ENCODE results near the gene CSF1R.

CSF1R gene

DNA sequence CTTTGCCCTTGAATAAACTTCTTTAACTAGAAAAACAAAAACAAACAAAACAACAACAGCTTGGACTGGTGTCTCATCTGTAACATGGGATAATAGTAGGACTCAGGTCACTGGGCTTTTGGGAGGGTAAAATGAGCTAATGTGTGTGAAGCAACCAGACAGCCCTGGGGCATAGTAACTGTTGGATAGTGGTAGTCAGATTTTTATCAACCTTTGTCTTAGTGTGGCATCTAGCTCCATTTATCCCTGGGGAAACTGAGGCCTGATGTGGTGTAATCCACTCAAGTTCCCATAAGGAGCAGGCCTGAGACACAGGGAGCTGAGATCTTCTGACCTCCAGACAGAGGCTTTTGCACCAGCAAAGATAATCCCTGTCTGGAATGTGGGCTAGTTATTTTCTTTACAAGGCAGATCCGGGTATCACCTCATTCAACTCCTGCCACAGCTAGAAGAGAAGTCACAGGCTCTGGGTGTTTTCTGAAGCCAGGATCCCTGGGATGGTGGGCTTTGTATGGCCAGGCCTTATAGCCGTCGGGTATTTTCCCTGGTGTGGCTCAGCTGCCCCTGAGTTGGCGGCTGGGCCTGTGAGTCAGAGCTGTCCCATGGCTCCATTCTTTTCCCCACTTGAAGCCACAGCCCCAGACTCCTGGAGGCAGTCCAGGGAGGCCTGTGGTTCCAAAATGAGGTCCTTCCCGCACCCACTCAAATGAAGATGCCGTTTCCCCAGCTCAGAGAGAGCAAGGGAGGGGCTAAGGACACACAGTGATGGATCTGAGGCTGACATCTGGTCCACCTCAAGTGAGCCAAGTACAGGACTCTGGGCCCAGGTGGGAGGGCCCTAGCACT is 26.1 kb upstream of the CSF1R start:
- Histone ChIP-seq H3K4me1 (ENCODE audit: control insufficient read depth, insufficient read depth, low read length, poor library complexity, severe bottlenecking) (no peaks in the 10 kb centered on the region), H3K27ac (ENCODE audit: insufficient read depth, low read length, poor library complexity, severe bottlenecking) (no peak overlapping the region), H3K36me3 (ENCODE audit: control insufficient read depth, insufficient read depth, low read length) (no peaks in the 10 kb centered on the region), H3K9me3 (ENCODE audit: control insufficient read depth, low read length) (no peaks in the 10 kb centered on the region), H3K4me3 (ENCODE audit: insufficient read depth, low read depth, low read length, poor library complexity, severe bottlenecking) (no peak overlapping the region), H3K27me3 (replicated peaks; ENCODE audit: control insufficient read depth, insufficient read depth, low read length, poor library complexity, severe bottlenecking) (no peaks in the 10 kb centered on the region)
- no peak for DNase-seq

GRCh38 chr5:150111122-150111521 is 24.8 kb upstream of the CSF1R start:
- H3K4me3 ChIP-seq (ENCODE audit: insufficient read depth, low read depth, low read length, poor library complexity, severe bottlenecking), result no peak overlapping the region
- H3K27me3 ChIP-seq (replicated peaks; ENCODE audit: control insufficient read depth, insufficient read depth, low read length, poor library complexity, severe bottlenecking), result no peaks in the 10 kb centered on the region
- H3K36me3 ChIP-seq (ENCODE audit: control insufficient read depth, insufficient read depth, low read length), result no peaks in the 10 kb centered on the region
- no peaks in the 10 kb centered on the region for H3K4me1 ChIP-seq (ENCODE audit: control insufficient read depth, insufficient read depth, low read length, poor library complexity, severe bottlenecking)
- DNase-seq, result no peak
- no peaks in the 10 kb centered on the region for H3K9me3 ChIP-seq (ENCODE audit: control insufficient read depth, low read length)
- no peak overlapping the region for H3K27ac ChIP-seq (ENCODE audit: insufficient read depth, low read length, poor library complexity, severe bottlenecking)

DNA sequence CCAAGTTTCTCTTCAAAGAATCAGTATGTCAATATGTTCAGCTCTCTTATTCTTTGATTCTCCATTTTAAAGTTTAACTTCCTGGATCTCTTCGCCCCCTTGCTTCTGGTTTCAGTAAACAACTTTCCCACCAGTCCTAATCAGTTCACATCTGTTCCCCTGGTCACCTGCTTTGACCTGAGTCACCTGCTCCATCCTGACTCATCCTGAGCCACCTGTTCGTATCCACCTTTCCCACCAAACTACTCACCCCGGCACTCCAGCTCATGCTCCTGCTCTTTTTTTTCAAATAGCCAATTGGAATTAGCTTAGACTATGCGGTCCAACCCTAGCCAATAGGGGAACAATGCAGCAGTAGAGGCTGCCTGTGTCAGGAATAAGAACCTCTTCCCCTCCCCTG is 23.6 kb upstream of the CSF1R start:
- Histone ChIP-seq H3K27ac (ENCODE audit: insufficient read depth, low read length, poor library complexity, severe bottlenecking) (no peak overlapping the region), H3K27me3 (replicated peaks; ENCODE audit: control insufficient read depth, insufficient read depth, low read length, poor library complexity, severe bottlenecking) (no peaks in the 10 kb centered on the region), H3K36me3 (ENCODE audit: control insufficient read depth, insufficient read depth, low read length) (no peaks in the 10 kb centered on the region), H3K9me3 (ENCODE audit: control insufficient read depth, low read length) (no peaks in the 10 kb centered on the region), H3K4me3 (ENCODE audit: insufficient read depth, low read depth, low read length, poor library complexity, severe bottlenecking) (no peak overlapping the region), H3K4me1 (ENCODE audit: control insufficient read depth, insufficient read depth, low read length, poor library complexity, severe bottlenecking) (no peaks in the 10 kb centered on the region)
- no peak for DNase-seq

GRCh38 chr5:150108711-150109514 is 22.6 kb upstream of the CSF1R start:
- H3K4me1 ChIP-seq (ENCODE audit: control insufficient read depth, insufficient read depth, low read length, poor library complexity, severe bottlenecking), result no peaks in the 10 kb centered on the region
- no peaks in the 10 kb centered on the region for H3K27me3 ChIP-seq (replicated peaks; ENCODE audit: control insufficient read depth, insufficient read depth, low read length, poor library complexity, severe bottlenecking)
- H3K27ac ChIP-seq (ENCODE audit: insufficient read depth, low read length, poor library complexity, severe bottlenecking), result no peak overlapping the region
- H3K9me3 ChIP-seq (ENCODE audit: control insufficient read depth, low read length), result no peaks in the 10 kb centered on the region
- no peaks in the 10 kb centered on the region for H3K36me3 ChIP-seq (ENCODE audit: control insufficient read depth, insufficient read depth, low read length)
- no peak for DNase-seq
- no peak overlapping the region for H3K4me3 ChIP-seq (ENCODE audit: insufficient read depth, low read depth, low read length, poor library complexity, severe bottlenecking)

GRCh38 chr5:150107909-150108447 is 21.6 kb upstream of the CSF1R start:
- Histone ChIP-seq H3K4me3 (ENCODE audit: insufficient read depth, low read depth, low read length, poor library complexity, severe bottlenecking) (no peak overlapping the region), H3K9me3 (ENCODE audit: control insufficient read depth, low read length) (no peaks in the 10 kb centered on the region), H3K27me3 (replicated peaks; ENCODE audit: control insufficient read depth, insufficient read depth, low read length, poor library complexity, severe bottlenecking) (no peaks in the 10 kb centered on the region), H3K36me3 (ENCODE audit: control insufficient read depth, insufficient read depth, low read length) (no peaks in the 10 kb centered on the region), H3K4me1 (ENCODE audit: control insufficient read depth, insufficient read depth, low read length, poor library complexity, severe bottlenecking) (no peaks in the 10 kb centered on the region), H3K27ac (ENCODE audit: insufficient read depth, low read length, poor library complexity, severe bottlenecking) (no peak overlapping the region)
- DNase-seq, result no peak

GRCh38 chr5:150106674-150107426 is 20.5 kb upstream of the CSF1R start:
- no peaks in the 10 kb centered on the region for H3K9me3 ChIP-seq (ENCODE audit: control insufficient read depth, low read length)
- DNase-seq, result no peak
- no peak overlapping the region for H3K27ac ChIP-seq (ENCODE audit: insufficient read depth, low read length, poor library complexity, severe bottlenecking)
- no peaks in the 10 kb centered on the region for H3K4me1 ChIP-seq (ENCODE audit: control insufficient read depth, insufficient read depth, low read length, poor library complexity, severe bottlenecking)
- H3K27me3 ChIP-seq (replicated peaks; ENCODE audit: control insufficient read depth, insufficient read depth, low read length, poor library complexity, severe bottlenecking), result no peaks in the 10 kb centered on the region
- no peaks in the 10 kb centered on the region for H3K36me3 ChIP-seq (ENCODE audit: control insufficient read depth, insufficient read depth, low read length)
- H3K4me3 ChIP-seq (ENCODE audit: insufficient read depth, low read depth, low read length, poor library complexity, severe bottlenecking), result no peak overlapping the region

- H3K4me3 ChIP-seq (ENCODE audit: insufficient read depth, low read depth, low read length, poor library complexity, severe bottlenecking), result no peak overlapping the region
- H3K9me3 ChIP-seq (ENCODE audit: control insufficient read depth, low read length), result no peaks in the 10 kb centered on the region
- no peaks in the 10 kb centered on the region for H3K4me1 ChIP-seq (ENCODE audit: control insufficient read depth, insufficient read depth, low read length, poor library complexity, severe bottlenecking)
- no peak for DNase-seq
- H3K27ac ChIP-seq (ENCODE audit: insufficient read depth, low read length, poor library complexity, severe bottlenecking), result no peak overlapping the region
- no peaks in the 10 kb centered on the region for H3K27me3 ChIP-seq (replicated peaks; ENCODE audit: control insufficient read depth, insufficient read depth, low read length, poor library complexity, severe bottlenecking)
- no peaks in the 10 kb centered on the region for H3K36me3 ChIP-seq (ENCODE audit: control insufficient read depth, insufficient read depth, low read length)
Observed at GRCh38 chr5:150105928-150106615, 19.7 kb upstream of the CSF1R start.

DNA sequence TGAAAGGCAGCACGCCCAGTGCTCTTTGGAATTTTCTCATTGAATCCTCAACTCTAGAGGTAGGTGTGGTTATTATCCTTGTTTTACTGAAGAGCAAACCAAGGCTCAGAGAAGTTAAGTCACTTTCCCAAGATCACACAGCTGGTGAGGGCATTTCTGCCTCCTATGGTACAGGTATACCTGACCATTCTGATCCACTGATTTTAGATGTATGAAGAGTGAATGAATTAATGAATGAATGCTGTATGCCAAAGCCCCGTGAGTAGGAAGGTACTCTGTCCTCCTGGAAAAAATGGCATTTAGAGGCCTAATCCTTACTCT is 18.2 kb upstream of the CSF1R start:
- H3K4me3 ChIP-seq (ENCODE audit: insufficient read depth, low read depth, low read length, poor library complexity, severe bottlenecking), result no peak overlapping the region
- H3K4me1 ChIP-seq (ENCODE audit: control insufficient read depth, insufficient read depth, low read length, poor library complexity, severe bottlenecking), result no peaks in the 10 kb centered on the region
- H3K36me3 ChIP-seq (ENCODE audit: control insufficient read depth, insufficient read depth, low read length), result no peaks in the 10 kb centered on the region
- H3K27me3 ChIP-seq (replicated peaks; ENCODE audit: control insufficient read depth, insufficient read depth, low read length, poor library complexity, severe bottlenecking), result no peaks in the 10 kb centered on the region
- no peaks in the 10 kb centered on the region for H3K9me3 ChIP-seq (ENCODE audit: control insufficient read depth, low read length)
- no peak for DNase-seq
- H3K27ac ChIP-seq (ENCODE audit: insufficient read depth, low read length, poor library complexity, severe bottlenecking), result no peak overlapping the region

DNA sequence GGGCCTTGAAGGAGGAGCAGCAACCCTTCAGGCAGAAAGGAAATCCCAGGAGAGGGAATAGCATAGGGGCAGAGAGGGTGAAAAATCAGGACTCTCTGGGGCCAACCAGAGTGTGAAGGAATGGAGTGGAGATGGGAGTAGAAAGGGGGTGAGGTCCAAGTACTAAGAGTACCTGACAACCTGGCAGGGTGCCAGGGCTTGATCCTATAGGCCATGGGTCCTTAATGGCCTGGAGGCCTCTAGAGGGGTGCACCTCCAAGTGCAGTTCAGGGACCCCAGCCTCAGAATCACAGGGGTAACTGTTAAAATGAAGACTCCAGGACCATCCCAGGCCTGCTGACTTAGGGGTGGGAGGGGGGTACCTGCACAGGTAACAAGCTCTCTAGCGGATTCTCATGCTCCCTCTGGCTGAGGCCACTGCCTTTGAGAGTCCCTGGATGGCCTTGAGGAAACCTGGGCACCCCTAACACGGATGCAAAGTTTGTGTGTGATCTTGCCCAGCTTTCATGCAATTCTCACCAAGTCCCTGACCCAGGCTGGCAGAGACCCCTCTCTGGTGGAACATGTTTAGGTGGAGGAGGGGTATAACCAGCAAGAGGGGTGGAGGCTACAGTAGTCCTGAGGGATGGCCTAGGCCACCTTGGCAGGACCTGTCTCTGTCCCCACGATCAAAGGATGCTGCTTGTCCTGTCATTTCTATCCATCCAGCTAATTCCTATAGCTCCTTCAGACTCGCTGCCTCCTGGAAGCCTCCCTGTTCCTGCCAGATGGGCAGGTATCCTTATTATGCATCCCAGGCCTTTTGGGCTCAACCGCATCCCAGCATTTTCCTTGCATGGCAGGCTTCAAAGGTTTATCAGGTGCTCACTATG is 17.6 kb upstream of the CSF1R start:
- no peak overlapping the region for H3K4me3 ChIP-seq (ENCODE audit: insufficient read depth, low read depth, low read length, poor library complexity, severe bottlenecking)
- no peaks in the 10 kb centered on the region for H3K4me1 ChIP-seq (ENCODE audit: control insufficient read depth, insufficient read depth, low read length, poor library complexity, severe bottlenecking)
- no peak for DNase-seq
- H3K27ac ChIP-seq (ENCODE audit: insufficient read depth, low read length, poor library complexity, severe bottlenecking), result no peak overlapping the region
- H3K9me3 ChIP-seq (ENCODE audit: control insufficient read depth, low read length), result no peaks in the 10 kb centered on the region
- no peaks in the 10 kb centered on the region for H3K36me3 ChIP-seq (ENCODE audit: control insufficient read depth, insufficient read depth, low read length)
- no peaks in the 10 kb centered on the region for H3K27me3 ChIP-seq (replicated peaks; ENCODE audit: control insufficient read depth, insufficient read depth, low read length, poor library complexity, severe bottlenecking)

All from effector memory CD4-positive, alpha-beta T cell (primary cell).